Kidney glomerular epithelial cell (primary cell): Measurements from ENCODE around the gene AKAP8.
"Not testable (repeated sequence)": the region's sequence is repeated elsewhere in the genome, so short reads cannot be mapped to it uniquely, and the experiment has no call there.

ENCODE experiments used
- DNase-seq: peaks from one replicate; lab custom pipeline; 2025; lab: John Stamatoyannopoulos, UW

AKAP8 gene

GRCh38 chr19:15373644-15374043 is 5.9 kb downstream of the AKAP8 start:
- no peak for DNase-seq

- no peak for DNase-seq
Observed at GRCh38 chr19:15372891-15373301, 6.7 kb downstream of the AKAP8 start.

GRCh38 chr19:15372470-15372869 is 7.1 kb downstream of the AKAP8 start:
- DNase-seq: no peak

GRCh38 chr19:15371786-15372380 is 7.7 kb downstream of the AKAP8 start:
- DNase-seq: no peak

DNA sequence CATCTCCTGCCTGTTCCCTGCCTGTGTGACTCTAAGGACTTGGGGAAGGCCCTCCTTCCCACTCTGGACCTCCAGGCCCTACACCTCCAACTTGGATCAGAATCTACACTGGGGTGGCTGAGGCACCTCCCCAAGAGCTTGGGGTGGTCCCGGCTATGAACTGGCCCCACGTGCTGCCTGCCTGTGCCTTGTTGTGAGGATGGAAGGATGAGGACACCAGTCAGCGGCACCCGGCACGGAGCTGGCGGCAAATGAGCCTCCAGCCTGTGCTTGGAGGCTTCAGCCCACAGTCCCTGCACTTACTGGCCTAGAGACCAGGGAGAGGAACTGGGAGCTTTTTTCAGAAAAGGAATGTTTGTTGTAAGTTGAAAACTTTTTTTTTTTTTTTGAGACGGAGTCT is 8.5 kb downstream of the AKAP8 start:
- no peak for DNase-seq

DNA sequence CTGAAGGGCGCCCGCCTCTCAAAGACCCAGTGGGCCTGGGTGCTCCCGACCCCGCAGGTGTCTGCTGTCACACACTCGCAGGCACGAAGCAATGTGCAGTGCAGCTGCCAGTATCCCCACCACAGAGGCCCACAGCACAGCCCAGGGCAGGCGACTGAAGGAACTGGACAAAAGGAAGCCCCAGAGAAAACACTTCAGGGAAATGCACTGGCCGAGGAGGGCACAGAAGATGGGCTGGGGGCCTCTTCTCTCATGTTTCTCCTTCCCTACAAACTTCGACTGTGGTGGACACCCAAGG is 10.0 kb downstream of the AKAP8 start:
- no peak for DNase-seq

DNA sequence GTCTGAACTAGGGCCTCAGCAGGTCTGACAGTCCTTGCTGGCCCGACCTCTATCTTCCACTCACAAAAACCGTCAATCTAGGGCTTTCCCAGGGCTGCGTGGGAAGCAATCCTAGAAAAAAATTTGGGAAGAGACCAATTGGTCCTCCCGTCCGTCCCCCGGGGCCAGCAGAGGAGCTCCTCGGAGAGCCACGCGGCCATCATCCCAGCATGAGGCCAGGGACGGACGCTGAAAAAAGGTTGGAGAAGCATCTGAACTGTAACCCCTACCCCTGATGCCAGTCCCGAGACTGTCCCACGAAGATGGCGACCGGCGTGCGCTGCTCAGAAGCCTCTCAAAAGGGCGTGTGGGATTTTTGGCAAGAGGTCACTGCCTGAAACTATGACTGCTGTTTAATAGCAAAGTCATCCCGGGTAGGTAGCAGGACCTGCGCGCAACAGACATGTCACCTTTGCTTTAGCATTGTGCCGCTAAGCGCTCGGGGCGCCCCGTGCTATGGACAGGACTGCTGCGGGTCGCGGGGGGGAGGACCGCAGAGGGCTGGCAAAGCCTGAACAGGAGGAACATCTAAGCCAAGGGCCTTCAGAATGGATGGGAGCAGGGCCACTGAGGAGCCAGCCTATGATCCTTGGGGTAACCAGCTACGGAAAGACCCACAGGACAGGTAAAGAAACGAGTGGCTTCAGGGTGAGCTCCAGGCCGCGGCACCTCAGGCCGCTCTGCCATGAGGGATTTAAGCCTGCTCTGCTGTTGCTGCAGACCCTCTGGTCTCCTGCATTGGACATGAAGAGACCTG is 10.6 kb downstream of the AKAP8 start:
- DNase-seq: no peak

GRCh38 chr19:15368051-15368632 is 11.4 kb downstream of the AKAP8 start:
- no peak for DNase-seq

GRCh38 chr19:15367439-15367838 is 12.1 kb downstream of the AKAP8 start:
- no peak for DNase-seq

DNA sequence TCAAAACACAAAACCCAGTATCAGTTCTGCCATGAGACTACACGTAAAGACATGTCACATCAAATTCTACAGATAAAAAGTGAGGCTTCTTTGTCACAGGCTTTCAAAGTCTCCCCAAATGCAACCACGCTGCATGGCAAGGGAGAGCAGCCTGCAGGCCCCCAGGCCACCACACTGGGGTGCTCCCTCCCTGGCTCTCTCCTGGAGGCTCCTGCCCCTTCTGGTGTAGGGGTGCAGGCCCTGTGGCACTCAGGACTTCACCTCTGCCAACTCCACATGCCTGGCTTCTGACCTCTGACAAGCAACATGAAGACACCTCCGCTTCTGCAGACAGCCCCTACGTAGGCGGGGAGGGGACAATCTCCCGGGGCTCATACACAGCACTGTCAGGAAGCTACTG is 14.3 kb downstream of the AKAP8 start:
- DNase-seq: no peak

DNA sequence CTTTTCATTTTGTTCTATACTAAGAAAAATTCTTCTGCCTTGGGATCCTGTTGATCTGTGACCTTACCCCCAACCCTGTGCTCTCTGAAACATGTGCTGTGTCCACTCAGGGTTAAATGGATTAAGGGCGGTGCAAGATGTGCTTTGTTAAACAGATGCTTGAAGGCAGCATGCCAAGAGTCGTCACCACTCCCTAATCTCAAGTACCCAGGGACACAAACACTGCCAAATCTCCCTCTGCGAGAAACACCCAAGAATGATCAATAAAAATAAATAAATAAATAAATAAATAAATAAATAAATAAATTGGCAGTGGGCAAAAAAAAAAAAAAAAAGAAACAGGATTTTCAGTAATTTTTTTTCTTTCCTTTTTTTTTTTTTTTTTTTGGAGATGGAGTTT is 15.8 kb downstream of the AKAP8 start:
- not testable (repeated sequence) for DNase-seq

DNA sequence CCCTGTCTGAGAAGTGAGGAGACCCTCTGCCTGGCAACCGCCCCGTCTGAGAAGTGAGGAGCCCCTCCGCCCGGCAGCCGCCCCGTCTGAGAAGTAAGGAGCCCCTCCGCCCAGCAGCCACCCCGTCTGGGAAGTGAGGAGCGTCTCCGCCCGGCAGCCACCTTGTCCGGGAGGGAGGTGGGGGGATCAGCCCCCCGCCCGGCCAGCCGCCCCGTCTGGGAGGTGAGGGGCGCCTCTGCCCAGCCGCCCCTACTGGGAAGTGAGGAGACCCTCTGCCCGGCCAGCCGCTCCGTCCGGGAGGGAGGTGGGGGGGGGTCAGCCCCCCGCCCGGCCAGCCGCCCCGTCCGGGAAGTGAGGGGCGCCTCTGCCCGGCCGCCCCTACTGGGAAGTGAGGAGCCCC is 16.5 kb downstream of the AKAP8 start:
- not testable (repeated sequence) for DNase-seq

DNA sequence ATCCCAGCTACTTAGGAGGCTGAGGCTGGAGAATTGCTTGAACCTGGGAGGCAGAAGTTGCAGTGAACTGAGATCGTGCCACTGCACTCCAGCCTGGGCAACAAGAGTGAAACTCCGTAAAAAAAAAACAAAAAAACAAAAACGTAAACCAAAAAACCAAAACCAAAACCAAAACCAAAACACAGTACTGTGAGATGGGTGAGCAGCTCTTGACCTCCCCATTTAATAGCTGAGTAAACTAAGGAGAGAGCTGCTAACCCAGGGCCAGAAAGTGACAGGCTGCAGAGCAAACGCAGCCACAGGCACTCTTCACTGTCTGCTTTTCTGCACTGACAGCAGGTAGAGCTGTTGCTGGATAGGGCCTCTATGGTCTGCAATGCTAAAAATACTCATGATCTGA is 19.6 kb downstream of the AKAP8 start:
- not testable (repeated sequence) for DNase-seq

GRCh38 chr19:15358918-15359317 is 20.7 kb downstream of the AKAP8 start:
- no peak for DNase-seq

DNA sequence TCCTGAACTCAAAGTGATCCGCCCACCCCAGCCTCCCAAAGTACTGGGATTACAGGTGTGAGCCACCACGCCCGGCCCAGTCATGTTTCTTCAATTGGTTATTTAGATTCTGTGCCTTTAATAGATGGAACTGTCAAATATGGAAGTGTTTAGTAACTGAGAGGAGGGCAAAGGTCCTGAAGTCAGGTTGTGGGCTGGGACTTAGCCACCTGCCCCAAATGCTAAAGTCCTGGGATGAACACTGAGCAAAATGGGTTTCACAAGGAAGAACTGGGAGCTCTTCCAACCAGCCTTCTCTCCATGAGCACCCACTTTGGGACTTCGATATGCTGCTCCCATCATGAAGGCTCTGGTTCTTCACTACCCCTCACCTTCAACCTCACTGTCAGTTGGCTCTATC is 21.7 kb downstream of the AKAP8 start:
- DNase-seq: no peak

DNA sequence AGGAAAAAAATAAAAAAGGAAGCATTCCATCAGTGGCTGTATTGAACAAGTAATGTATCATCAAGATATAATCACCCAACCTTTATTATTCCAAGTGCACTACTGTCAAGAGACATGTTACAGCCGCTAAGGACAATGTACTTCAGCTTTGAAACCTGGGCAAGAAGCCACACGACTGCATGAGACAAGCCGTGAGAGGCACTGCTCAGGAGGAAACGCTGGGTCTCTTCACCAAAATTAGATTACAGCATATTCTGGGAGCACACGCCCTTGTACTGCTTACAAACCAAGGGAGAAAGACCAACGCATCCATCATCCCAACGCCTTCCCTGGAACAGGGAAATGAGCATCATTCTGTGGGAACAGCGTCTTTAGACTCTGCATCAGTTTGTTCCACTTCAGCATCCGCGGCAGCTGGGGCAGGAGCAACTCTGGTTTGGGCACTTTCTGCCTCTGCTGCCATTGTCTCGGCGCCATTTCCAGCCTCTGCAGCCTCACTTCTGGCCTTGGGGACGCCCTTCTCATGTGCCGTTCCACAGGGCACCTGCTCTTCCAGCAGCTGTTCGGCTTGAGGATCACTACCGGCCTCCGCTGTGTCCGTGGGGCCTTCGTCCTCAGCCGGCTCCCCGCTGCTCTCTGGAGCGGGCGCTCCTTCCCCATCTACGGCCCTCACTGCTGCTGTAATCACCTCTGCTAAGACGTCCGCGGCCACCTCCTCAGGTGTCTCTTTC is 24.9 kb downstream of the AKAP8 start:
- no peak for DNase-seq

DNA sequence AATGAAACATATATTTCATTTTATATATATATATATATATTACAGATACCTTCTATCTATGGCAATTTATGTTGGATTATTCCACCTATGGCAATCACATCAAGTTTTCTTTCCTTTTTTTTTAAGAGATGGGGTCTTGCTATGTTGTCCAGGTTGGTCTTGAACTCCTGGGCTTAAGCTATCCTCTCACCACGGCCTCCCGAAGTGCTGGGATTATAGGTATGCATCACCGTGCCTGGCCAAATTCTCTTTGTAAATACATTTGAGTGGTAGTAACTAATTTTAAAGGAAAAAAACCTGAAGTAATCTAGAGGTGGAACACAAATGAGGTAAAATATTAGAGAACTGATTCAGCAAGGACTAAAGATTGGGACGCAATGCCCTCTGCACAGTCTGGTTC is 25.7 kb downstream of the AKAP8 start:
- no peak for DNase-seq

- DNase-seq: not testable (repeated sequence)
Observed at GRCh38 chr19:15352535-15352934, 27.1 kb downstream of the AKAP8 start.

- not testable (repeated sequence) for DNase-seq
Observed at GRCh38 chr19:15341328-15341727, 38.3 kb downstream of the AKAP8 start.

- no peak for DNase-seq
Observed at GRCh38 chr19:15340086-15340485, 39.5 kb downstream of the AKAP8 start.

DNA sequence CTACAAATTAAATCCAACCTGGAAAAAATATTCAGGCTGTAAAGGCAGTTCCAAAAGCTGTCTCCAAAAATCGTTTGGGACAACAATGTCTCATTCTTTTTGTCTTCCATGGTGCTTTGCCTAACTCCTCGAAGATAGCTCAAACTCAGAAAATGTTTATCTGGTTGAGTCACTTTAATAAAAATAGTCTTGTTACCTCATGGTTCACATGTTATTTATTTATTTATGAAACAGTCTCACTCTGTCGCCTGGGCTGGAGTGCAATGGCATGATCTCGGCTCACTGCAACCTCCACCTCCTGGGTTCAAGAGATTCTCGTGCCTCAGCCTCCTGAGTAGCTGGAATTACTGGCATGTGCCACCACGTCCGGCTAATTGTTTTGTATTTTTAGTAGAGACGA is 42.4 kb downstream of the AKAP8 start:
- peak; percentile 30 for DNase-seq

GRCh38 chr19:15335992-15336391 is 43.6 kb downstream of the AKAP8 start:
- DNase-seq: not testable (repeated sequence)
